ENCODE measurements around the gene SNAP91.
"Not testable (repeated sequence)": the region's sequence is repeated elsewhere in the genome, so short reads cannot be mapped to it uniquely, and the experiment has no call there.

Gene SNAP91, protein sequence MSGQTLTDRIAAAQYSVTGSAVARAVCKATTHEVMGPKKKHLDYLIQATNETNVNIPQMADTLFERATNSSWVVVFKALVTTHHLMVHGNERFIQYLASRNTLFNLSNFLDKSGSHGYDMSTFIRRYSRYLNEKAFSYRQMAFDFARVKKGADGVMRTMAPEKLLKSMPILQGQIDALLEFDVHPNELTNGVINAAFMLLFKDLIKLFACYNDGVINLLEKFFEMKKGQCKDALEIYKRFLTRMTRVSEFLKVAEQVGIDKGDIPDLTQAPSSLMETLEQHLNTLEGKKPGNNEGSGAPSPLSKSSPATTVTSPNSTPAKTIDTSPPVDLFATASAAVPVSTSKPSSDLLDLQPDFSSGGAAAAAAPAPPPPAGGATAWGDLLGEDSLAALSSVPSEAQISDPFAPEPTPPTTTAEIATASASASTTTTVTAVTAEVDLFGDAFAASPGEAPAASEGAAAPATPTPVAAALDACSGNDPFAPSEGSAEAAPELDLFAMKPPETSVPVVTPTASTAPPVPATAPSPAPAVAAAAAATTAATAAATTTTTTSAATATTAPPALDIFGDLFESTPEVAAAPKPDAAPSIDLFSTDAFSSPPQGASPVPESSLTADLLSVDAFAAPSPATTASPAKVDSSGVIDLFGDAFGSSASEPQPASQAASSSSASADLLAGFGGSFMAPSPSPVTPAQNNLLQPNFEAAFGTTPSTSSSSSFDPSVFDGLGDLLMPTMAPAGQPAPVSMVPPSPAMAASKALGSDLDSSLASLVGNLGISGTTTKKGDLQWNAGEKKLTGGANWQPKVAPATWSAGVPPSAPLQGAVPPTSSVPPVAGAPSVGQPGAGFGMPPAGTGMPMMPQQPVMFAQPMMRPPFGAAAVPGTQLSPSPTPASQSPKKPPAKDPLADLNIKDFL

DNA sequence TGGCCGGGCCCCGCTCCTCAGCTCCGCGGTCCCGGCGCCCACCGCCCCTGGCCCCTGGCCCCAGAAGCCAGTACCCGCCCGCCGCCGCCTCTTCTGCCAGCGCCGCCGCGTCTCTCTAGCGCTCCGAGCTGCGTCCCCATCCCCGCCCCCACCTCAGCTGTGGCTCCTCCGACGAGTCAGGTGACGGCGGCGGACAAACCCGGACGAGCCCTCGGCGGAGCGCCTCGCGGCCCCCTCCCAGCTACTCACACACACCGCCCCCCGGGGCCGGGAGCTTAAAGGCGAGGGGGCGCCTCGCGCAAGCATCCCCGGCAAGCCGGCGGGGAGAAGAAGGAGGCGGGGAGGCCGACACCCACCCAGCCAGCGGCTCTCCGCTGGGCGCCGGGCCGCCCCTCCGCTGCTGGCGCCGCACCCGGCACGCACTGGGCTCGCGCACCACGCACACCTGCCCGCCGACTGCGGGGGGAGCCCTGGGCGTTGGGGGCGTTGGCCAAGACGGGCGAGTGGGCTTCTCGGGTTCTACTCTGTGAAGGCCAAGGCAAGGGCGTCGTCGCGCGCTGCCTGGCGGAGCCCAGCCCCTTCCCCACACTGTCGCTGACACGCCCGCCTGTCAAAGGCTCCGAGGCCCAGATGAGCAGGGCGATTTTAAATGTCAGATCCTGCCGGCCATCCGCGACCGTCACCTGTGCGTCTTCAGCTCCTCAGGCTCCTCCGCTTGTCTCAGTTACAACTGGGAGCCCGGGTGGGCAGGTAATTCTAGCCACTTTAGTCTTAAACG is at the start of gene SNAP91:
Gene SNAP91 (minus strand): TSS at position 132 of the 778 bp plus-strand sequence. CDS start 1,174 bp downstream, outside the sequence.
- DNase-seq (ENCODE audit: low spot score): peak; percentile 6

DNA sequence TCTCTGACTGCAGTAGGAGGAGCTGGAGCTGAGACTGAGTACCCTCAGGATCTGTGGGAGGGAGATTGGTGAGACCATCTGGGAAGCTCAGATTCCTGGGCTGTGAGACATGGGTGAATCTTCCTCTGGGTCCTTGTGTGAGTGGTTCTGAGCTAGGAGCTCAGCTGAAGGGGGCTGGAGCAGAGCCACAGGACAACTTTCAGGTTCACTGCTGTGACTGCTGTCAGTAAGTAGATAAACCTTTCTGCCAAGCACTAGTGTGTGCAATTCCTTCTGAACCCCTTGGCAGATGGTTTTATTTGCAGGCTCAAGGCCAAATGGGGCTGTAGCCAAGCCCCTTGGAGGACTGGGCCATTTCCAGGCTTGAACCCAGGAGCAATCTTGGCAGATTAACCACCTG is 49.6 kb upstream of the SNAP91 start:
- no peak for DNase-seq (ENCODE audit: low spot score)

DNA sequence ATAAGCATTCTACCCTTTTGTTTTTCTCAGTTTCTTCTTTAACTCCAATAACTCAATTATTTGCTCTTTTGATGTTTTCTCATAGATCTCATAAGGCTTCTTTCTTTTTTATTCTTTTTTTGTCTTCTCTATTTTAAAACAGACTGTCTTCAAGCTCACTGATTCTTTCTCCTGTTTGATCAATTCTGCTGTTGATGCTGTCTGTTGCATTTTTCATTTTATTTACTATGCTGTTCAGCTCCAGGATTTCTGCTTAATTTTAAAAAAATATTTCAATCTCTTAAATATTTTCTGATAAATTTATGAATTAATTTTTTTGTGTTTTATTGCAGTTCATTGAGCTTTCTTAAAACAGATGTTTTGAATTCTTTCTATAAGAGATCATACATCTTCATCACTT is 48.1 kb upstream of the SNAP91 start:
- DNase-seq (ENCODE audit: low spot score): no peak

DNA sequence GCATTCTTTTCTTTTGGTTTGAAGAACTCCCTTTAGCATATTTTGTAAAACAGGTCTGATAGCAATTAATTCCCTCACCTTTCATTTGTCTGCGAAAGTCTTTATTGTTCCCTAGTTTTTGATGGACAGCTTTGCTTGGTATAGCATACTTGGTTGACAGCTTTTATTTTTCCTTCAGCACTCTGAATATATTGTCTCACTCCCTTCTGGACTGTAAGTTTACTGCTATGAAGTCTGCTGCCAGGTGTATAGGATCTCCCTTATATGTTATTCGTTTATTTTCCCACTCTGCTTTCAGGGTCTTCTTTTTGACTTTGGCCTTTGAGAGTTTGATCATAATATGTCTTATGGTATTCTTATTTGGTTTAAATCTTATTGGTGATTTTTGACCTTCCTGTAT is 47.7 kb upstream of the SNAP91 start:
- DNase-seq (ENCODE audit: low spot score): no peak

DNA sequence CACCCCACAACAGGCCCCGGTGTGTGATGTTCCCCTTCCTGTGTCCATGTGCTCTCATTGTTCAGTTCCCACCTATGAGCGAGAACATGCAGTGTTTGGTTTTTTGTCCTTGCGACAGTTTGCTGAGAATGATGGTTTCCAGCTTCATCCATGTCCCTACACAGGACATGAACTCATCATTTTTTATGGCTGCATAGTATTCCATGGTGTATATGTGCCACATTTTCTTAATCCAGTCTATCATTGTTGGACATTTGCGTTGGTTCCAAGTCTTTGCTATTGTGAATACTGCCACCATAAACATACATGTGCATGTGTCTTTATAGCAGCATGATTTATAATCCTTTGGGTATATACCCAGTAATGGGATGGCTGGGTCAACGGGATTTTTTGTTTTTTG is 43.5 kb upstream of the SNAP91 start:
- not testable (repeated sequence) for DNase-seq (ENCODE audit: low spot score)

DNA sequence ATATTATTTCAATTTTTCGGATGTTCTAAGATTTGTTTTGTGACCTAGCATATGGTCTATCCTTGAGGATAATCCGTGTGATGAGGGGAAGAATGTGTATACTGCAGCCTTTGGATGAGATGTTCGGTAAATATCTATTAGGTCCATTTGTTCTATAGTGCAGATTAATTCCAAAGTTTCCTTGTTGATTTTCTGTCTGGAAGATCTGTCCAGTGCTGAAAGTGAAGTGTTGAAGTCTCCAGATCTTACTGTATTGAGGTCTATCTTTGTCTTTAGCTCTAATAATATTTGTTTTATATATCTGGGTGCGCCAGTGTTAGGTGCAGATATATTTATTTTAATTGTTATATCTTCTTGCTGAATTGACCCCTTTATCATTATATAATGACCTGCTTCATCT is 32.2 kb upstream of the SNAP91 start:
- no peak for DNase-seq (ENCODE audit: low spot score)

DNA sequence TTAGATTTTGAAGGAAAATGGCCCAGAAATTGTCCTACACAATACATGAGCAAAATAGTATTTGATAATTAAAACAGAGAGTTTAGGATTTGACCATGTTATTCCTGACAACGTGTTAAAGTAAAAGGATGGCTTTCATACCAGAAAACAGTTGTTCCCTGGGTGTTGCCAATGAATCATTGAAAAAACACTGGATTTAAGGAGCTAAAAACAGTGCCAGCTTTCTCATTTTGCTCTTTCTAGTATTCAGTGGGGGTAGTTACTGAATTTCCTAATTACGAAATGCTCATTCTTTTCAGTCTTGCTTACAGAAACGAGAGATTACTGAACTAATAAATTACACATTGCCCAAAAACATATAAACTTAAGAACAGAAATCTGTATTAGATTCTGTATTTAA is 26.6 kb upstream of the SNAP91 start:
- no peak for DNase-seq (ENCODE audit: low spot score)

DNA sequence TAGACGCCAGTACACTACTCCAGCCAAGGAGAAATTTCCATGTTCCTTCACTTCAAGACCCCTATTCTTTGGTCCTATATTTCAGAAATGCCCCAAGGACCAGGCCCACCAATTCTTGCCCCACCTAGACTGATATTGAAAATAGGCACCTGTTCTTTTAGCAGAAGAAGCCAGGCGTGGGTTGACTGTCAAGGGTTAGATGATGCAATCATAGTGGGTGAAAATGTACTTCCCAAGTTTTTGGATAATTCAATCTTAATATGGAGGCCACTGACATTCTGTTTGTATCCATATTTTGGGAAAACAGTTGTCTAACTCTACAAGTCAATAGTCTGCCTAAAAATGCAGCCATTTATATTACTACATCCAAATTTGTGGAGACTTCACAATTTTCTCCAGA is 21.0 kb upstream of the SNAP91 start:
- no peak for DNase-seq (ENCODE audit: low spot score)

DNA sequence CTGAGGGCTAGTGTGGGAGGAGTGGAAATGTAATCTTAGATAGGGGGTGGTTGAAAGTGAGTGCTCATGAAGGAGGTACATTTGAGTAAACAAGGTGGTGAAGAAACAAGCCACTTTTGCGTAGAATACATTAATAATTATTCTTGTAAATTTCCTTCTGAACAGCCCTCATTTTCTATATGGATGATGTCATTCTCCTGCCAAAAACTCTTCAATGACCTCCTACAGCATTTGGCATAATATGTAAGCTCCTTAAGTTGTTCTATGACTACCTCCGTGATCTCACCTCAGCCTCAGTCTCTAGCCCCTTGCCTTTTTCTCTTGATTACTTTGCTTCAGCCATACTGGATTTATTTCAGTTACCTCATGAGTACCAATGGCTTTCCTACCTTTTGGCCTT is 14.0 kb upstream of the SNAP91 start:
- DNase-seq (ENCODE audit: low spot score): no peak

DNA sequence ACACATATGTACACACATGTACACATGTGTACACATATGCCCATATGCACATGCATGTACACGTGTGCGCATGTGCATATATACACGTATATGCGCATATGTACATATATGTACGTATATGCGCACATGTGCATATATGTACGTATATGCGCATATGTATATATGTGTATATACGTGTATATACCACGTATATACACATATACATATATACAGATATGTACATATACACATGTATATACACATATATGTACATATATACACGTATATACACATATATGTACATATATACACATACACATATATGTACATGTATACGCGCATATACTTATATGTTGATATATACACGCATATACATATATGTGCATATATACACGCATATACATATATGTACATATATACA is 8.9 kb upstream of the SNAP91 start:
- no peak for DNase-seq (ENCODE audit: low spot score)

DNA sequence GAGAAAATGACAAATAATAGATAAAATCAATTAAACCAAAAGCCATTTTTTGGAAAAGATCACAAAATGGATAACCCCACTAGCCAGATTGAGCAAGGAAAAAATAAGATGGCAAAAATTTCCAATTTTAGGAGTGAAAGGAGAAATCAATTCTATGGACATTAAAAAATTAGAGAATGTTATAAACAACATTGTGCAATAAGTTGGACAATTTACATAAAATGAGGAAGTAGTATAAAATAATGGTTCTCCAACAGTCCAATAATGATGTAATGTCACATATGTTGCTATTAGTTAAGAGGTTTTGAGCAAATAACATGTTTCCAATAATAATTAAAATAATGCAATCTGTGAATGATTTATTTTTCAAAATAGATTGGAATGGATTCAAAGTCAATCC is 3.1 kb upstream of the SNAP91 start:
- DNase-seq (ENCODE audit: low spot score): no peak

DNA sequence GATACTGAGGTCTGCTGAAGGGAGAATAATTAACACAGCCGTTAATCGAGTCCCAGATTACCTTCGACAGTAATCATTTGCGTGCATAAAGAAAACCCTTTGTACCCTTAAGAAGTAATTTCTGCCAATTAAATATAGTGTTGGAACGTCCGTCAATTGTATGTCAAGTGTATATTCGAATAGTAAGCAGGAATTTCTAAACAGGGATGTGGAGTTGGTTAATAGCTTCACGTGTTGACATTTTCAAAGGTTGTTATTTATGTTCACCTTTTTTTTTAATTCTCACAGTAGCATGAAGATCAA is 798 bp upstream of the SNAP91 start:
- DNase-seq (ENCODE audit: low spot score): no peak

DNA sequence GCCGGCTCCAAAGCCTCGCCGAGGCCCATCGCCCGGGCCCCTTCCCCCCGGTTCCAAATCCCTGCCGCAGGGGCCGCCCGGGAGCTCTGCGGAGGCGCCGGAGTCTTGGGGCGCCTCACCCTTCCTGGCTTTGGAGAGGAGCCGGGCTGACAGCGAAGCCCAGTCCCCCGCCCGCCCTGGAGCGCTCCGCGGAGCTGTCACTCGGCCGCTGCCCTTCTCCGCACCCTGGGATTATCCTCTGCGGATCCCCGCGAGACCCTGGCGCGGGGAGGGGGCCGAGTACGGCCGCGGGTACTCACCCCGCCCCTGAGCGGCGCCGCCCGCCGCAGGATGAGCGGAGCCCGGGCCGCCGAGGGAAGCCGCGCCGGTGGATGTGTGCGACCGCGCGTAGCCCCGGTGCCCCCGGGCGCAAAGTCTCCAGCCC is 343 bp downstream of the SNAP91 start:
- DNase-seq (ENCODE audit: low spot score): peak; percentile 47

DNA sequence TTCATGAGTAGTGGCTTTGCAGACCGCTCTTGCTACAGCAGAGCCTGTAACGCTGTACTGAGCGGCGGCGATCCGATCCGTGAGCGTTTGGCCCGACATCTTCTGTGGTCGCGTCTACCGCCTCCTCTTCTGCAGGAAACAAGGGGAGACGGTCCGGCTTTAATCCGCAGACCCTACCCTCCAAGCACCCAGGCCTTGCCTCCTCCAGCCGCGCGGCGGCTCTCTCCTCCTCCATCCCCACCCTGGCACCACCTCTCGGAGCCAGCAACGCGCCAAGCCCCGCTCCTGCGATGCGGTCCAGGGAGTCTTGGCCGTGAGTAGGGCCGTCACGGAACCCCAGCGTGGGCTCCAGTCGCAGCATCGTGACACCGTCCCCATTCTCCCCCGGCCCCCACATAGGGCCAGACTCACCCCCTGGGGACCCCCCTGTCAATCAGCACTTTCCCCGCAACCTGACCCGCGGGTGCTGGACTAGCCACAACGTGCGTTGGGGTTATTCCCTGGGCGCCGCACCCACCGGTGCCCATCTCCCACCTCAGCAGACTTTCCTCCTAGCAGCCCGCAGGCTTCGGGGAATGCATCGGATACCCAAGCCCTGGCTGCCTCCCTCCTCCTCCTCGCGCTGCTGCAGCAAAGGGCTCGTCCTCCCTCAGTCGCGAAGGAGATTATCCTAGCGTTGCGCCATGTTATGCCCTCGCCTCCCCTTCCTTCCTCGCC is 914 bp downstream of the SNAP91 start:
- no peak for DNase-seq (ENCODE audit: low spot score)

DNA sequence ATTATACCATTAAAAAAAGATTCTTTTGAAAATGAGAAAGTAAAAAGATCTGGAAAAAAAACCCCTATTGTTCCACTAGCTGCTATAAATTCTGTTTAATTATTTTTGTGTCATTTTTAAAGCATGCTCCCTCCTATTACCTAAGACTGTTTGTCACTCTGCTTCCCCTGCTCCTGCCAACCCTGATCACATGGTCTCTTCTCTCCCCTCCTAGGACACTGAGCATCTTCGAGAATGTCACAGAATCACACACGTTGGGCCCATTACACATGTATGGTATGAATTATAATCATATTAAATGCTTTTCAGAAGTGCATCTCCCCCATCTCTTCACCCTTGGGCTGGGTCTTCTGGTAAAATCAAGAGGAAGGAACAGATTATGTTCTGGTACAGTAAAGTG is 6.2 kb downstream of the SNAP91 start:
- no peak for DNase-seq (ENCODE audit: low spot score)

DNA sequence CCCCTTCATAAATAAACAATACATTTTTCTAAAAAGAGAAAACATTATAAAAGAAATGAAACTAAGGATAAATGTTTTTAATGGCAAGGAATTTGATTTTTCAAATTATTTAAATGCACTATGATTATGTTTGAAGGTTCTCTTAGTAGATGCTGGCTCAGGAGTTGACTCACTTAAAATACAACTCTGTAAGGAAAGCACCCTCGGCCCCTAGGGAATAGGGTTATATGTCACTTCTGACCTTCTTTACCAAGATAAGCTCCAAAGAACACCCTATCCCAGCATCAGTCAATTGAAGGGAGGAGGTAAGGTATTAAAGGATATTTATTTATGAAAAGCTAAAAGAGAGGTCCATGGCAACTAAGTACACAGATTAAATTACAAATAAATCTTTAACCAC is 6.8 kb downstream of the SNAP91 start:
- no peak for DNase-seq (ENCODE audit: low spot score)

DNA sequence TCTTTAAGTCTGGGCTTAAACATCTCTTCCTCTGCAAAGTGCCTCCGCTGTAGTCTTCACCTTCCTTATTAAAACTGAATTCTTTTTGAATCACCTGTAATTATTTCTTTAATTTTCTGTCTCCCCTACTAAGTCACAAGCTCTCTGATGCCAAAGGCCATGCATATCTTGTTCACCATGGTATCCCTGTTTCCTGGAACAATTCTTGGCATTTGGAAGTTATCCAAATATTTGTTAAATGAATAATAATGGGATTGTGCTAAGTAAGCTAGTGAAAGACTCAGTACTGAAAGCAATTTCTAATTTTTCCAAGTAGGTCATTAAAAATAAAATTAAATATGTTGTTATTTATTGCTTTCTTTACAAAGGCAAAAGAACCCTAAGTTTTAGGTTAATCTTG is 12.2 kb downstream of the SNAP91 start:
- no peak for DNase-seq (ENCODE audit: low spot score)

DNA sequence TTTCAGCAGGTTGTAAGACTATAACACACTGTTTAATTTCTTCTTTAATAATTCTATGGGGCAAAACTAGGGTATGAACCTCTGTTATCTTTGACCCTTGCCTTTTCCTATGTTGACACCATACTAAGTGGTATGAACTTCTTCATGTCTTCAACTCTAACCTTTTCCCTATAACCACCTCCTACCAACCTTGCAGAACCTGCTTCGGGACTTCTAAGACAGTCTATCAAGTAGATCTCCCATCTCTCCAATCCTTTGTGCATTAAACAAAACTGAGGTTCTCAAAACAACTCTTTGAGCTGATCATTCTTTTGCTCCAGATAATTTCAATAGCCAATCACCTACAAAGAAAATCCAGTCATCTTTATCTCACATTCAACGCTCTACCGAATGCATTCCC is 23.4 kb downstream of the SNAP91 start:
- no peak for DNase-seq (ENCODE audit: low spot score)

DNA sequence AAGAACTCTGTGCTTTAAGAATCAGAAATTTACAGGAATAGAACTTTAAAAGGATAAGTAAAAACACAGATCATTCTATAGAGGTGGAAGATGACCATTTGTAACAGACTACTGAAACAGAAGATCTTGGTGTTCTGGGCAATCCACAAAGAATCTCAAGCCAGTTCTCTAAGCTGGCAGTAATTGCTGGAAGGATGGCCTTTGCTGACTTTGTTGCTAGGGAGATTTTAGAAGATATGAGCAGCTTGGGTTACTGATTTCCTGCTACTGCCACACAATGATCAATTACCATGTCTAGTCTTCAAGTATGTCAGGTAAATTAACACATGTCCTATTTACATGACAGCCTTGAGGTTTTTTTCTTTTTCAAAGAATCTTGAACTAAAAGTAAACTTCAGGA is 31.1 kb downstream of the SNAP91 start:
- no peak for DNase-seq (ENCODE audit: low spot score)

DNA sequence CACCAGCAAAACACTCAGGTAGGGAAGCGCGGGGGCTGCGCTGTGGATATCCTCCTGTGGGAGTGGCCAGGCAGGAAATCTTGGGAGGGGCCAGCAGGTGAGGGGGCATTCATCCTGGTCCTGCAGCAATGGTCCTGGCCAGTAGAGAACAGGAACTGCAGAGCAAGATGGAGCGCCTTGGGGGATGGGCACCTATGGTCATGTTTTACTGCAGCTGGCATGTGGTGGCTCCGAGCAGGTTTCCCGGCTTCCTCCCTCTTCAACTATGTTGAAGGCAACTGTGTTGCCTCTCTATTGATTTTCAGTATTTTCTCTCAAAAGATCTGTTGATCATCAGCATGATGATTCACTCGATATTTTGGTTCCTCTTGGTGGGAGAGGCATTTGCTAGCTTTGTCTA is 70.9 kb downstream of the SNAP91 start:
- no peak for DNase-seq (ENCODE audit: low spot score)

DNA sequence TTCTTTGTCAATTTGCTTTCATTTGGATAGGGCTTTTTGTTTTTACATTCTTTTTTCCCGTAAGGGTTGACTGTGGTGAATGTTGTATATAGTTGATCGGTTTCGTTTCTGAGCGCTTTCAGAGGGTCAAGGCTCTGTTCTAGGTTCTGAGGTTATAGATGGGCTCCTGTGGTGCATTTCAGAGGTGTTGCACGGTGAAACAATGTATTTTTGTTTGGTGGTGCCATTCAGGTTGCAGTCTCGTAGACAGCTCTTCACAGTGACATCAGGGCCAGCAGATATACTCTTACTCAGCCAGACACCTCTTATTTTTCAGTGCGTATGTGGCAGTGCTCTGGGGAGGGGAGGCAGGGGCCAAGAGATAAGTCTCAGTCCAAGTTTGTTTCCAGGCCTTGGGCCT is 72.1 kb downstream of the SNAP91 start:
- no peak for DNase-seq (ENCODE audit: low spot score)

DNA sequence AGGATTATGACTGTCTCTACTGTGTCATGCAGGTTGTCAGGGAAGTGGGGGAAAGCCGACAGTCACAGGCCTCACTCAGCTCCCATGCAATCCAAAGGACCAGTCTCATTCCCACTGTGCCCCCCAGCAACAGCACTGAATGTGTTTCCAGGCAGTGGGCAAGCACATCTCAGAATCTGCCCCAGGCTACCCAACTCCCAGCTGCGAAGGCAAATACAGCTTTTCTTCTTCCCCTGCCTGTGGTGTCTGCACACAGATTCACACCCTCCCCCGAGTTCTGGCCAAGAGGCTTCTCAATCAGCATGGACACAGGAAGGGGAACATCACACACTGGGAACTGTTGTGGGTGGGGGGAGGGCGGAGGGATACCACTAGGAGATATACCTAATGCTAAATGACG is 75.3 kb downstream of the SNAP91 start:
- DNase-seq (ENCODE audit: low spot score): no peak

Data from GM03348 (cell line).